GM19467 (cell line): ENCODE results near the gene HMGN3.
"Not testable (repeated sequence)": the region's sequence is repeated elsewhere in the genome, so short reads cannot be mapped to it uniquely, and the experiment has no call there.

Experiments used
- ATAC-seq: cut with Tn5 transposase; IDR thresholded peaks from one replicate; pipeline ENCODE4 v1.9.1; 2021; ENCODE audit warnings: mild to moderate bottlenecking, moderate library complexity; ENCODE audit not compliant: unreplicated experiment

The HMGN3 gene

GRCh38 chr6:79234150-79235022 is at the start of gene HMGN3:
Gene HMGN3, minus strand, starts transcription at chr6:79234682.
- peak; percentile 96 for ATAC-seq

GRCh38 chr6:79280756-79281155 is 46.3 kb upstream of the HMGN3 start:
- no peak for ATAC-seq

GRCh38 chr6:79277109-79277508 is 42.6 kb upstream of the HMGN3 start:
- ATAC-seq: no peak

GRCh38 chr6:79269877-79270276 is 35.4 kb upstream of the HMGN3 start:
- no peak for ATAC-seq

GRCh38 chr6:79267128-79267527 is 32.6 kb upstream of the HMGN3 start:
- ATAC-seq: no peak

GRCh38 chr6:79266051-79266450 is 31.6 kb upstream of the HMGN3 start:
- no peak for ATAC-seq

- no peak for ATAC-seq
These were observed 28.9 kb upstream of the HMGN3 start for GRCh38 chr6:79263359-79263758.

GRCh38 chr6:79261666-79262065 is 27.2 kb upstream of the HMGN3 start:
- ATAC-seq: no peak

- ATAC-seq: no peak
These were observed 26.3 kb upstream of the HMGN3 start for GRCh38 chr6:79260772-79261171.

- no peak for ATAC-seq
These were observed 23.1 kb upstream of the HMGN3 start for GRCh38 chr6:79257381-79258205.

- not testable (repeated sequence) for ATAC-seq
These were observed 22.3 kb upstream of the HMGN3 start for GRCh38 chr6:79256770-79257169.

GRCh38 chr6:79255086-79255485 is 20.6 kb upstream of the HMGN3 start:
- not testable (repeated sequence) for ATAC-seq

- no peak for ATAC-seq
These were observed 16.1 kb upstream of the HMGN3 start for GRCh38 chr6:79250559-79250958.

GRCh38 chr6:79250107-79250514 is 15.6 kb upstream of the HMGN3 start:
- ATAC-seq: peak; percentile 49

- no peak for ATAC-seq
These were observed 14.7 kb upstream of the HMGN3 start for GRCh38 chr6:79249136-79249535.

- peak; percentile 78 for ATAC-seq
These were observed 12.4 kb upstream of the HMGN3 start for GRCh38 chr6:79246891-79247290.

GRCh38 chr6:79241228-79241627 is 6.7 kb upstream of the HMGN3 start:
- ATAC-seq: no peak

- ATAC-seq: no peak
These were observed 6.0 kb upstream of the HMGN3 start for GRCh38 chr6:79240509-79240908.

- ATAC-seq: peak; percentile 45
These were observed 5.2 kb upstream of the HMGN3 start for GRCh38 chr6:79239536-79240168.

- ATAC-seq: no peak
These were observed 4.4 kb upstream of the HMGN3 start for GRCh38 chr6:79238919-79239318.

GRCh38 chr6:79236711-79237110 is 2.2 kb upstream of the HMGN3 start:
- ATAC-seq: no peak
